Right hindlimb (tissue), 1 donor: ENCODE data around the gene SNX24.
"Not testable (repeated sequence)": the region's sequence is repeated elsewhere in the genome, so short reads cannot be mapped to it uniquely, and the experiment has no call there.

Experiments used
- DNase-seq: peaks from one replicate; pipeline ENCODE4 v3.0.0-alpha.2; 2018

Gene SNX24

GRCh38 chr5:122924719-122925395 lies 79.4 kb downstream of the SNX24 start:
- no peak for DNase-seq

DNA sequence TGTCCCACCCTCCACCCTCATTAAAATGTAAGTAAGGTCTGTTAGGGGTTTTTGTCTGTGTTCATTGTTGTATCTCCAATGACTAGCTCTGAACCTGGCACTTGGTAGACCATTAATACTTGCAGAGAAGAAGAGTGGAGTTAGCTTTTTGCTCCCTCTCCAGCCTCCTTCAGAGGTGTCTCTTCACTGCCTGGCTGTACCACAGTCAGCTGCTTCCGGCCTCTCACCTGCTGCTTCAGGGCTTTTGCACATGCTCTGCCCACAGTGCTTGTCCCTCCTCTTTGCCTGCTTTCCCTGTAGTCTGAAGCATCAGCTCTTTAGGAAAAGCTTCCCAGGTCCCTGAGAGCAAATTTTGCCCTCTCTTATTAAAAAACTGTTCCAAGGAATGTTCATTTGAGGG lies 83.6 kb downstream of the SNX24 start:
- no peak for DNase-seq

DNA sequence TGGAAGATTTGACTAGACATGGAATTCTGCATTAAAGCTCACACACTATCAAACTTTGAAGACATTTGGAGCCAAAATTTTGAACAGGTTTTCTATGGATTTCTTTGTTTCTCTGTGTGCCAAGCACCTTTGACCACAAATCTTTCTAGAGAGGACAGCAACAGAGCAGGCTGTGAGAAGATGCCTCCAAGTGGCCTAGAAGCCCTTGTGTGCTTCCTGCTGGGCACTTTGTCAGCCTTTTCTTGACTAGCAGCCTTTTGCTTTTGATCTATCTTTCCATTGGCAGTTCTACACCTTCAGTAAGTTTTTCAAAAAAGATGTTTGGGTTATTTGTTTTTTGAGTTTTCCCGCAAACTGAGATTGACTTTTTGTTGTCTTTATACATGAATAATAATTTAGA lies 84.6 kb downstream of the SNX24 start:
- no peak for DNase-seq

DNA sequence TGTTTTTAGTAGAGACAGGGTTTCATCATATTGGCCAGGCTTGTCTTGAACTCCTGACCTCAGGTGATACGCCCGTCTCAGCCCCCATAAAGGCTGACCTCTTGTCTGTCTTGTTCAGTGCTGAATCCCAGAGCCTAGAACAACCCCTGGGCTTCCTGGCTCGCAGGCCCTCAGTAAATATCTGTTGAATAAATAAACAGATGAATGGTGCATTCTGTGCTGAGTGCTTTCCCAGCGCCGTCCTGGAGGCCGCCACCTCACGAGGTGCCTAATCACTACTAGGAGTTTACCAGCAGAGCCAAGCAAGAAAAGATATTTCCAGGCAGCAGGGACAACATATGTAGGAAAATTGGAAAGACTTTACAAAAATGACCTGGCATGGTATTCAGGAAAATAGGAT lies 88.5 kb downstream of the SNX24 start:
- no peak for DNase-seq

GRCh38 chr5:122936088-122936487 lies 90.7 kb downstream of the SNX24 start:
- DNase-seq: no peak

DNA sequence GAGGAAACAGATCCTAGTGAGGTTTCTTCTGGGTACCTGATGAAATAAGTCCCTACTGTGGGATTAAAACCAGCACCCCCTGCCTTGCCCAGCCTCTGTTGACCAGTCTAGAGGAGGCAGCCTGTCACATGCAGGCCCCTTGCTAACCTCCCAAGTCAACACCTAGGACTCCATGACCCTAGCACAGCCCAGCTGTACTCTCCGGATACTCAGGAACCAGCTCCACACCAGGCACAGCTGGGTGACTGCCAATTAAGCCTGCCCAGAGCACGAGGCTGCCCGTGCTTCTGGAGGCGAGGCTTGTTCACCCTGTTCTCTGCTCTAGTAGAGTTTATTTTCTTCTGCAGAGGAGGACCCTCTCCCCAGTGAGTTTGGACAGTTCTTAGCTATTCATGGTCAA lies 92.5 kb downstream of the SNX24 start:
- DNase-seq: no peak

DNA sequence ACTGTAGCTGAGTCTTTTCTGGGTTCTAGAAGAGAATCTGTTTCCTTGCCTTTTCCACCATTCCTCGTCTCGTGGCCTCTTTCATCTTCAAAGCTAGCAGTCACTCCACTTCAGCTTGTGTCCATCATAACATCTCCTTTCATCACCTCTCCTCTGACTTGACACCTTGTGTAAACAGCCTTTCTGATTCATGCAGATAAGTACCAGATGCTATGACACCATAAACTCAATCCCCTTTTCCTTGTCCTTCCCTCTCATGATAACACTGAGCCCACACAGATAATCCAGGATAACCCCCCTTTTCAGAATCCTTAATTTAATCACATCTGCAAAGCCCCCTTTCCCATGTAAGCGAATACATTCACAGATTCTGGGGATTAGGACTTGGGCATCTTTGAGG lies 95.5 kb downstream of the SNX24 start:
- no peak for DNase-seq

DNA sequence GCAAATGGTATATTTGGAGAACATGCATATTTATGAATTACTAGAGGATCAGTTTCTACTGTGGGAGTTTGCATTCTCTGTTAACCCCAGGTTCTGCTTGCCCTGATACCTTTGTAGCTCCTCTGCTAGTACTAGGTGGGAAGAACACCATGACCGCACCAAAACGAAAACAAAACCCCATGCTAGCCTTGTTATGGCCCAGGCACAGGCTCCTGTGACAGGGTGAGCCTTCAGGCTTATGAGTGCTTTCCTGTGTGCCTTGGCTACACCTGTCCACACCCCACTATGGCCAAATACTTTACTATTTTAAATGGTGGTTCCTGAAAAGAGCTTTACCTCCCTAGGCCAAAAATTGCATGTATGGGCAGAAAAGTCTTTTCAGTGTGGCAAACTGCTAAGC lies 96.3 kb downstream of the SNX24 start:
- no peak for DNase-seq

GRCh38 chr5:122942164-122942914 lies 96.9 kb downstream of the SNX24 start:
- DNase-seq: no peak

DNA sequence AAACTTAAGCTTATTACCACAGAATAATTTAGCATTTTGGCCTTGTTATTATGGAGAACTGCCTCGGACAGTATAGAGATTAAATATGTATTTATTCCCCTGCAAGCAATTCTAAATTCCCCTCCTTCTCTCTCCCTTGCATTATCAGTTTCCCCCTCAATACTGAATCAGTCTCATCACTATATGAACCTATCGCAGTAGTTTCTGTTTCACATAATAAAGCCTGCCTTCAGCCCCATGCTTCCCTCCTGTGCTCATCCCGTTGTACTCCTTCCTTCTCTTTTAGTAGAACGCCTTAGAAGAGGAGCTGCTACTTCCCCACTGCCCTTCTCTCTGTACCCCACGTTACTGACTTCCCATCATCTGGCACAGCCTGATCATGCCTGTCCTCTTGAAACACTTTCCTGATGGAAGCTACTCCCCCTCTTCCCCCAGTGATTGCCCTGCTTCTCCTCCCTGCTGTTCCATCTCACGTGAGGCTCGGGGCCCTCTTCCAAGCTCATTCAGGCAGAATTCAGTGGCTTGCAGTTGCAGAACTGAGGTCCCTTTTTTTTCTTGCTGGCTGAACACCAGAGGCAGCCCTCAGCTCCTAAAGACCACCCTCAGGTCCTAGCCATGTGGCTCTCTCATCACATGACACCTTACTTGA lies 97.8 kb downstream of the SNX24 start:
- no peak for DNase-seq

DNA sequence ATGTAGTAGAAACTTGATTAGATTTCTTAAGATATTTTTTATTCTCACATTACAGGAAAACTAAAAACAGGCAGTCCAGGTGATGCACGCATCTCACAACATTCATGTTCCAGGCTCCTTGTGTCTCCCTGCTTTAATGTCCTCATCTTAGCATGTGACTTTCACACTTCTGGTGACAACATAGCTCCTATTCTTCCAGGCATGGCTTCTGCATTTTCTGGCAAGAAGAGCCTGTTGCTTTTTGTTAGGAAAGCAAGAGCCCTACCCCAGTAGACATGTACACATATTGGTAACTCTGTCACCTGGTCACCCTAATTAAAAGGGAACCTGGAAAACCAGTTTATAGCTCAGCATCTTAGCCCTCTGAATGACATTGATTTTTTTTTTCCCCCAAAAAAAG lies 98.6 kb downstream of the SNX24 start:
- no peak for DNase-seq

DNA sequence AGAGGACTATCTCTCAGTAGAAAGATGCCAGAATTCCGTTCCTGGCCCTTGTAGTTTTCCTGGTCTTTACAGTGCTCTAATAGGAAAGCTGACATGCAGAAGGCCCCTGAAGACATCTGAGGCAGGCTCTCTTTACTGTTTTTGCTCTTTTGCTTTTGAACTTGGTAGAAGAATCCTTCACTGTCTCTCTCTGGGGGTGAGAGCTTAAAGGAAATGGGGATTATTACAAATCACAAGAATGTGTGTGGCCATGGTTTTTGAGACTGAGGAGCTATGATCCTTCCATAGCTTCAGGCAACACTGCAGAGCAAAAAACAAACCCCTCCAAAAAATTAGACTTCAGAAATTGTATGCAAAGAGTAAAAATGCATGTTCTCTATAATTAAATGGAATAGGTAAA lies 102.0 kb downstream of the SNX24 start:
- no peak for DNase-seq

- DNase-seq: no peak
These were observed 102.4 kb downstream of the SNX24 start for GRCh38 chr5:122947772-122948171.

DNA sequence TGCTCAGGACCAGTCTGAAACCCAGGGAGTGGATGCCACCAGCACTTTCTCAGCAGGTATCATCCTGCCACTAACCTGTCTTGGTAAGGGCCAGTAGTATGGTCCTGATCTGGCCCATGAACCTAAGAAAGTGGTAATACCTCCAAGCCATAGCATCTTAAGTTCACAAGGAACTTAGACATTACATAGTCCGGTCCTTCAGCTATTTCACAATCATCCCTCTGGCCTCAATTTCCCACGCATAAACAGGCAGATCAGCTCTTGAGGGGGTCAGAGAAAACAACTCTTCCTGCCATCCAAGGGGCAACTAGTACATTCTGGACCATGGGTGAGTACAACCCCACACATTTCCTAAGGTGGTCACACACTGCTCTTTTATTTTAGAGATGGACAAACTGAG lies 102.9 kb downstream of the SNX24 start:
- no peak for DNase-seq

GRCh38 chr5:122951658-122952057 lies 106.2 kb downstream of the SNX24 start:
- peak; percentile 20 for DNase-seq

DNA sequence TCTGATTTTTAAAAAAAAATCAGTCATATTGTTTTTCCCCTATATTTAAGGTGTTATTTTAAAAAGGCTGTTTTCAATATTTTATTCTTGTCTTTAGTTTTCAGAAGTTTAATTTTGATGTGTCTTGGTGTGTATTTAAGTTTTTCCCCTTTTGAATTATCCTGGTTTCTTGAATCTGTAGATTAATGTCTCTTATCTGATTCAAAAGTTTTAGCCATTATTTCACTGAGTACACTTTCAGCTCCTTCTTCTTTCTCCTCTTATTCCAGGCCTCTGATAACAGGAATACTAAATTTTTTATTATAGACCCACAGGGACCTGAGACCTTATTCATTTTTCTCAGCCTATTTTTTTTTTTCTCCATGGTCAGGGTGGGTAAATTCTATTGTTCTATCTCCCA lies 109.3 kb downstream of the SNX24 start:
- no peak for DNase-seq

DNA sequence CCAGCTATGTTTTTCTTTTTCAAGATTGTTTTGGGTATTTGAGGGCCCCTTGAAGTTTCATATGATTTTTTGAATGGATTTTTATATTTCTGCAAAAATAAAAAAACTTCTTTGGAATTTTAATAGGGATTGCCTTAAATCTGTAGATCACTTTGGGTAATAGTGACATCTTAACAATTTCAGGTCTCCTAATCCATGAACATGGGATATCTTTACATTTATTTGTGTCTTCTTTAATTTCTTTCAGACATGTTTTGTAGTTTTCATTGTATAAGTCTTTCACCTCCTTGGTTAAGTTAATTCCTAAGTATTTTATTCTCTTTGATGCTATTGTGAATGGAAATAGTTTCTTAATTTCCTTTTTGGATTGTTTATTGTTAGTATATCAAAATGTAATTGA lies 112.0 kb downstream of the SNX24 start:
- DNase-seq: no peak

DNA sequence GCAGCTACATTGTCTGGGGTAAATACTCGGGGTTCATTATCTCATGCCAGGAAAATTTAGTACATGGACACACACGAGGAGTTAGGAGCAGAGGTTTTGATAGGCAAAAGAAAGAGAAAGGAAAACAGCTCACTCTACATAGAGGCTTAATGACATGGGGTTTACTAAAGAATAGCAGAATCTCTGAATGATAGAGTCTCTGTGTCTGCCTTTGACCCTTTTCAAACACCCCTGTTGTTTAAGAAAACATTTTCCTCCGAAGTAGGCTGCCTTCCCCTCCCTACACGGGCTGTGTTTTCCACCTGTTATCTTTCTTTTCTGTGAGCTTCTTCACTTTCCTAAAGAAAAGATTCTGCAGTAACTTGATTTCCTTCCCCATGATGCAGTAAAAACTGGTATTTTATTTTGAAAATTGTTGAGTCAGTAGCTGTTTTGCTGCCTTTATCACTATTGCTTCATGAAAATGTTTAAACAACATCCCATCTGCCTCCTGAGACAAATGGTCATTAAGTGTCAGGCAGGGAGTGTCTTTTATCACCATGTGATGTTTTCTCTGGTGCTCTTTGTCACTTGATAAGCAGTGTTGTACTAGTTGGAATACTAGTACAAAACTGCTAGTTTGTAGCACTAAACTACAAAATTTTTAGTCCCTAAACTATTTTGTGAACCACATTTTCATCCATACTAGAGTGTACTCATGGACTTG lies 114.5 kb downstream of the SNX24 start:
- no peak for DNase-seq

DNA sequence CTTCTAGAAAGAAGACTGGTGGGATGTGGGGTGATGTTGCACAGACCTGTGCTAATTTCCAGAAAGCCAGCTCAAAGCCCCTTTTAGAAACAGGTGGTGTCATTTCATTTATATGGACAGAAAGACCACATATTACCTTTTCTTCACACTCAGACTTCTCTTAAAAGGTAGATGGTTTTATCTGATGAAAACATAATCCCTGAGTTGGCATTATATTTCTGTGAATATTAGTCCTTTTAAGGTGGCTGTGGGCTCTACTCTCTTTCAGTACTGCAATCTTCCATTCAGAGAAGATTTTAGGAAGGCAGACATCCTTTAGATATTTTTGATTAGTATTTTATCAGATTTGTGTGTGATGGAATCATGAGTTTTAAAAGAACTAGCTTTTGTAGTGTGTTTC lies 117.9 kb downstream of the SNX24 start:
- no peak for DNase-seq

- no peak for DNase-seq
These were observed 119.7 kb downstream of the SNX24 start for GRCh38 chr5:122965111-122965510.

DNA sequence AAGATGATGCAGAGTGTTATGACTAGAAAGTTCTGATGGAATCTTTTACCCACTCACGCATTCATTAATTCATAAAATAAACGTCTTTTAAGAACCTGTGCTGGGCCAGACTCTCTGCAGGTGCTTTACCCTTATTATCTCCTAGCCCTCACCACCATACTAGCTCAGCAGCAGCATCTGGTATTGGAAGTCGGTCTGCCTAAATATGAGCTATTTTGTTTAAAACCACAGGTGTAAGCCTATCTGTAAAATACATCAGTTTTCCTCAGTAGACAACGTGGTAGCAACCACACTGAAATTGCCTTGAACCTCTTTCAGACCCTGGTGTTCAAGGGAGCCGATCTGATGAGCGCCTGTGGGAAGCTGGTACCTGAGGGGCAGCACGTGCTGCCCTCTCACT lies 121.7 kb downstream of the SNX24 start:
- DNase-seq: no peak

DNA sequence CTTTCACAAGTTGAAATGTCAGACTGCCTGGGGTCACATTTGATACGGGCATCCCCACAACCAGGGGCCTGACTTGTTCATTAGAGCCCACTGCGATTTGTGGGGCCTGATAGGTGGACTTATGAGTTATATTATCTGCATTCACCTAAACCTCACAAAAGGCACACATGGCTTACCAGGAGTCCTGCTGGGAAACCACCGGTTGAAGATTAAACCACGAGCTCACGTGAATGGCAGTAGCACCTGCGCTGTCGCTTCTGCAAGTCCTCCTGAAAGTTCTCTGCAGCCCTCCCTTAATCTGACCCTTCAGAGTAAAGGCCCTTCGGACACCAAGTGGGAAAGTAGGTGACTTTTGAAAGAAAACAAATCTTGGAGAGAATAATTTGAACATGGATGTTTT lies 122.2 kb downstream of the SNX24 start:
- no peak for DNase-seq

GRCh38 chr5:122968056-122968455 lies 122.6 kb downstream of the SNX24 start:
- not testable (repeated sequence) for DNase-seq

DNA sequence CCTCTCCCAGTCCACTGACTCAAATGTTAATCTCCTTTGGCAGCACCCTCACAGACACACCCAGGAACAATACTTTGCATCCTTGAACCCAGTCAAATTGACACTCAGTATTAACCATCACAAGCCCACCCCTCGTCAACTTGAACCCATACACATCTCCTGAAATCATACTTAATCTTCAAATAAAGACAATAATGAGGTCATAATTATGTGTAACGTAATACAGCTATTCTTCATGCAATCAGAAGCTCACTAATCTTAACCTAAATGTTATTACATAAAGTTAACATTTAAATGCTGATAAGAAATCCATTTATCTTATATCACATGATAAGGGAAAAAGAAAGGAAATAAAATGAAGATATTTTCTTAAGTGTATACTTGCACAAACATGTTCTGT lies 125.9 kb downstream of the SNX24 start:
- DNase-seq: no peak
